ENCODE data around the gene KANSL1.

GRCh38 chr17:46192439-46193150 lies 634 bp downstream of the KANSL1 start:
- TF ChIP-seq CTCF (IDR thresholded peaks at IDR 0.05) (peak in 1 of 3 donors; percentile 25), POLR2A (IDR thresholded peaks at IDR 0.05) (no peak)
